HG03139 (cell line): ENCODE data around the gene GLB1L2.

ENCODE experiments used
- ATAC-seq: cut with Tn5 transposase; IDR thresholded peaks from one replicate; pipeline ENCODE4 v1.9.1; 2021; ENCODE audit not compliant: unreplicated experiment

The GLB1L2 gene

DNA sequence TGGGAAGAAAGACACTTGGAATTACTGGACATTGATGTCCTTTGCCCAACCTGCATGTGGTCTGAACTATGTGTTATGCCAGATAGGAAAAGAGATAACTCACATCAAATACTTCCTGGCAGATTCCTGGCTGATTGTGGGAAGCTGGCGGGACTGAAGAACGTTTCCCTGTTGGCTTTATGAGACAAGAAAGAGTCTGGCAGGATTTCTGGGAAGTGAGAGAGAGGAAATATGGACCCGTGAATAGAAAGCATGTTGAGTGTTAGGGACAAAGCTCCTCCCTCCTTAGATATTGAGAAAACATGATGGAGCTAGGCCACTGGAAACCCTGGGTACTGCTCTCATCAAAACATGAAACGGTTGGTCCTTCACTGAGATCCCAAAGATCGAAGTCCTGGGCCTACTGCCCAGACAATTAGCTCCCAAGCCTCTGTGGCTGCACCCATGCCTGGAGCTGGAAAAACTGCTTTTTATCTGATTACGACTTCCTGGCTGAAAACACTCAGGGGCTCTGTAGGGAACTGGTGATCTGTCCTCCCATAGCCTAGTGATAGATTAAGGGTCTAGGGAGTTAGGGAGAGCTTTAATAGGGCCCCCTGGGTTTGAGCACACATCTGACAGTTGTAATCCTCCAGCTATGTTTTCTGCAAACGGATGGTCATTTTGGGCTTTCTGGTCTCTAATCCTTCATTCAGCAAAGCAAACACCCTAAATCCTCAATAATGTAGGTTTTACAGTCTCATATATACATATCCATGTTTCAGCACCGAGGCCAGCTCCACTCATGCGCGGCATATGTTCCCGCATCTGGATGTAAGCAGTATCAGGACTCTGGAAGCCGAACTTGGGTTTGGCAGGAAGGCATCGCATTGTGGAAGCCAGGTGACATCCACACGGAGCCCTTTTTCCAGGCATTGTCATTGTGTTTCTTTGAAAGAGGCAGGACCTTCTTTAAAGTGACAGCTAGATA, 86.4 kb downstream of the GLB1L2 start:
- ATAC-seq: no peak

GRCh38 chr11:134423106-134423505, 91.3 kb downstream of the GLB1L2 start:
- ATAC-seq: no peak

GRCh38 chr11:134425413-134425812, 93.6 kb downstream of the GLB1L2 start:
- no peak for ATAC-seq
